ENCODE measurements around the gene NDUFS4.
"Not testable (repeated sequence)": the region's sequence is repeated elsewhere in the genome, so short reads cannot be mapped to it uniquely, and the experiment has no call there.

Gene NDUFS4

GRCh38 chr5:53678981-53679660 is 118.7 kb downstream of the NDUFS4 start:
- Histone ChIP-seq H3K27me3 (ENCODE audit: insufficient read depth, poor library complexity, severe bottlenecking) (no peaks in the 10 kb centered on the region), H3K4me3 (replicated peaks; ENCODE audit: insufficient read depth, low read length) (no peak overlapping the region), H3K27ac (replicated peaks) (no peak overlapping the region)
- no peak for TF ChIP-seq GABPA (IDR thresholded peaks at IDR 0.05; ENCODE audit: low read depth)
- peak; percentile 74; the same call in 1 of the 2 replicates for TF ChIP-seq SPI1 (IDR thresholded peaks at IDR 0.05; ENCODE audit: borderline replicate concordance, low read depth)
- DNase-seq (ENCODE audit: low read depth in 1 of 2, low spot score in 1 of 2), result peak in 1 of 2 experiments; percentile 2

DNA sequence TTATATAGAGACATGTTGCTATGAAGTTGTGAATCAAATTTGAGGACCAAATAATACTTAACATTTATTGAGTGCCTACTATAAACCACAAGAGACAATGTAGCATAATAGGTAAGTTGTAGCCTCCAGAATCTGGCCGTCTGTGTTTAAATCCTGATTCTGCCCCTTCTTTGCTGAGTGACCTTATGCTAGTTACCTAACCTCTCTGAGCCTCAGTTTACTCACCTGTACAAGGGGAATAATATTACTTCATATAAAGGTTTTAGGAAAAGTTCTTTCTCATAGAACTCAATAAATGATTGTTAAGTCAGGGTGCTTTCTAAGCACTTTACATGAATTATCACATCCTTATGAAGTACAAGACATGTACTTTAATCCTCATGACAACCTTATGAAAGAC is 120.6 kb downstream of the NDUFS4 start:
- no peak overlapping the region for H3K4me3 ChIP-seq (replicated peaks; ENCODE audit: insufficient read depth, low read length)
- no peak for DNase-seq (ENCODE audit: low read depth in 1 of 2, low spot score in 1 of 2)
- H3K27me3 ChIP-seq (ENCODE audit: insufficient read depth, poor library complexity, severe bottlenecking), result no peaks in the 10 kb centered on the region
- no peak for TF ChIP-seq GABPA (IDR thresholded peaks at IDR 0.05; ENCODE audit: low read depth)
- TF ChIP-seq, protein P1, sequence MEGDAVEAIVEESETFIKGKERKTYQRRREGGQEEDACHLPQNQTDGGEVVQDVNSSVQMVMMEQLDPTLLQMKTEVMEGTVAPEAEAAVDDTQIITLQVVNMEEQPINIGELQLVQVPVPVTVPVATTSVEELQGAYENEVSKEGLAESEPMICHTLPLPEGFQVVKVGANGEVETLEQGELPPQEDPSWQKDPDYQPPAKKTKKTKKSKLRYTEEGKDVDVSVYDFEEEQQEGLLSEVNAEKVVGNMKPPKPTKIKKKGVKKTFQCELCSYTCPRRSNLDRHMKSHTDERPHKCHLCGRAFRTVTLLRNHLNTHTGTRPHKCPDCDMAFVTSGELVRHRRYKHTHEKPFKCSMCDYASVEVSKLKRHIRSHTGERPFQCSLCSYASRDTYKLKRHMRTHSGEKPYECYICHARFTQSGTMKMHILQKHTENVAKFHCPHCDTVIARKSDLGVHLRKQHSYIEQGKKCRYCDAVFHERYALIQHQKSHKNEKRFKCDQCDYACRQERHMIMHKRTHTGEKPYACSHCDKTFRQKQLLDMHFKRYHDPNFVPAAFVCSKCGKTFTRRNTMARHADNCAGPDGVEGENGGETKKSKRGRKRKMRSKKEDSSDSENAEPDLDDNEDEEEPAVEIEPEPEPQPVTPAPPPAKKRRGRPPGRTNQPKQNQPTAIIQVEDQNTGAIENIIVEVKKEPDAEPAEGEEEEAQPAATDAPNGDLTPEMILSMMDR (IDR thresholded peaks at IDR 0.05; ENCODE audit: insufficient read depth, low read length), result no peak
- TF ChIP-seq, protein P2, sequence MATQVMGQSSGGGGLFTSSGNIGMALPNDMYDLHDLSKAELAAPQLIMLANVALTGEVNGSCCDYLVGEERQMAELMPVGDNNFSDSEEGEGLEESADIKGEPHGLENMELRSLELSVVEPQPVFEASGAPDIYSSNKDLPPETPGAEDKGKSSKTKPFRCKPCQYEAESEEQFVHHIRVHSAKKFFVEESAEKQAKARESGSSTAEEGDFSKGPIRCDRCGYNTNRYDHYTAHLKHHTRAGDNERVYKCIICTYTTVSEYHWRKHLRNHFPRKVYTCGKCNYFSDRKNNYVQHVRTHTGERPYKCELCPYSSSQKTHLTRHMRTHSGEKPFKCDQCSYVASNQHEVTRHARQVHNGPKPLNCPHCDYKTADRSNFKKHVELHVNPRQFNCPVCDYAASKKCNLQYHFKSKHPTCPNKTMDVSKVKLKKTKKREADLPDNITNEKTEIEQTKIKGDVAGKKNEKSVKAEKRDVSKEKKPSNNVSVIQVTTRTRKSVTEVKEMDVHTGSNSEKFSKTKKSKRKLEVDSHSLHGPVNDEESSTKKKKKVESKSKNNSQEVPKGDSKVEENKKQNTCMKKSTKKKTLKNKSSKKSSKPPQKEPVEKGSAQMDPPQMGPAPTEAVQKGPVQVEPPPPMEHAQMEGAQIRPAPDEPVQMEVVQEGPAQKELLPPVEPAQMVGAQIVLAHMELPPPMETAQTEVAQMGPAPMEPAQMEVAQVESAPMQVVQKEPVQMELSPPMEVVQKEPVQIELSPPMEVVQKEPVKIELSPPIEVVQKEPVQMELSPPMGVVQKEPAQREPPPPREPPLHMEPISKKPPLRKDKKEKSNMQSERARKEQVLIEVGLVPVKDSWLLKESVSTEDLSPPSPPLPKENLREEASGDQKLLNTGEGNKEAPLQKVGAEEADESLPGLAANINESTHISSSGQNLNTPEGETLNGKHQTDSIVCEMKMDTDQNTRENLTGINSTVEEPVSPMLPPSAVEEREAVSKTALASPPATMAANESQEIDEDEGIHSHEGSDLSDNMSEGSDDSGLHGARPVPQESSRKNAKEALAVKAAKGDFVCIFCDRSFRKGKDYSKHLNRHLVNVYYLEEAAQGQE (IDR thresholded peaks at IDR 0.05; ENCODE audit: insufficient replicate concordance, low read depth), result no peak
- H3K27ac ChIP-seq (replicated peaks), result no peak overlapping the region

GRCh38 chr5:53691014-53691413 is 130.6 kb downstream of the NDUFS4 start:
- no peak for TF ChIP-seq POLR2AphosphoS5 (IDR thresholded peaks at IDR 0.05; ENCODE audit: low read depth)
- TF ChIP-seq SPI1 (IDR thresholded peaks at IDR 0.05; ENCODE audit: borderline replicate concordance, low read depth), result no peak
- TF ChIP-seq GABPA (IDR thresholded peaks at IDR 0.05; ENCODE audit: low read depth), result no peak
- TF ChIP-seq, protein P1 (IDR thresholded peaks at IDR 0.05; ENCODE audit: insufficient read depth, low read length), result no peak
- TF ChIP-seq, protein P2 (IDR thresholded peaks at IDR 0.05; ENCODE audit: insufficient replicate concordance, low read depth), result no peak
- no peak overlapping the region for H3K27ac ChIP-seq (replicated peaks)
- no peak for DNase-seq (ENCODE audit: low read depth in 1 of 2, low spot score in 1 of 2)
- no peak overlapping the region for H3K4me3 ChIP-seq (replicated peaks; ENCODE audit: insufficient read depth, low read length)
- H3K27me3 ChIP-seq (ENCODE audit: insufficient read depth, poor library complexity, severe bottlenecking), result no peaks in the 10 kb centered on the region

- TF ChIP-seq SPI1 (IDR thresholded peaks at IDR 0.05; ENCODE audit: borderline replicate concordance, low read depth) (no peak), GABPA (IDR thresholded peaks at IDR 0.05; ENCODE audit: low read depth) (no peak), POLR2AphosphoS5 (IDR thresholded peaks at IDR 0.05; ENCODE audit: low read depth) (no peak)
- TF ChIP-seq, protein P1 (IDR thresholded peaks at IDR 0.05; ENCODE audit: insufficient read depth, low read length), result no peak
- TF ChIP-seq, protein P2 (IDR thresholded peaks at IDR 0.05; ENCODE audit: insufficient replicate concordance, low read depth), result no peak
These were observed 134.1 kb downstream of the NDUFS4 start for GRCh38 chr5:53694520-53695022.

GRCh38 chr5:53710405-53710804 is 150.0 kb downstream of the NDUFS4 start:
- not testable (repeated sequence) for H3K27me3 ChIP-seq (ENCODE audit: insufficient read depth, poor library complexity, severe bottlenecking); H3K4me3 ChIP-seq (replicated peaks; ENCODE audit: insufficient read depth, low read length); H3K27ac ChIP-seq (replicated peaks); DNase-seq (ENCODE audit: low read depth in 1 of 2, low spot score in 1 of 2)

More at GRCh38 chr5:53694520-53695022, 134.1 kb downstream of the NDUFS4 start:
- no peak overlapping the region for H3K27ac ChIP-seq (replicated peaks)
- H3K27me3 ChIP-seq (ENCODE audit: insufficient read depth, poor library complexity, severe bottlenecking), result no peaks in the 10 kb centered on the region
- DNase-seq (ENCODE audit: low read depth in 1 of 2, low spot score in 1 of 2), result no peak
- no peak overlapping the region for H3K4me3 ChIP-seq (replicated peaks; ENCODE audit: insufficient read depth, low read length)

Data from HL-60 (cell line).